ENCODE data around the gene NXPE3. TPM values are rescaled to one million over a fixed set of nuclear protein-coding genes. Genes with fewer than 3 reads are reported as not detected.
A peak's percentile ranks its signal among the peaks of the same experiment; 100 is the strongest.

Gene NXPE3
- total RNA-seq (2013): 9.5 TPM
- polyA plus RNA-seq (10 to 100 TPM; 14.6 to 35.8 (median 19.8) TPM), polyA minus RNA-seq (12.1 and 13.9 TPM in 2 replicates), total RNA-seq (4.2 to 60.5 (median 33.9) reads per million in 11 experiments)

DNA sequence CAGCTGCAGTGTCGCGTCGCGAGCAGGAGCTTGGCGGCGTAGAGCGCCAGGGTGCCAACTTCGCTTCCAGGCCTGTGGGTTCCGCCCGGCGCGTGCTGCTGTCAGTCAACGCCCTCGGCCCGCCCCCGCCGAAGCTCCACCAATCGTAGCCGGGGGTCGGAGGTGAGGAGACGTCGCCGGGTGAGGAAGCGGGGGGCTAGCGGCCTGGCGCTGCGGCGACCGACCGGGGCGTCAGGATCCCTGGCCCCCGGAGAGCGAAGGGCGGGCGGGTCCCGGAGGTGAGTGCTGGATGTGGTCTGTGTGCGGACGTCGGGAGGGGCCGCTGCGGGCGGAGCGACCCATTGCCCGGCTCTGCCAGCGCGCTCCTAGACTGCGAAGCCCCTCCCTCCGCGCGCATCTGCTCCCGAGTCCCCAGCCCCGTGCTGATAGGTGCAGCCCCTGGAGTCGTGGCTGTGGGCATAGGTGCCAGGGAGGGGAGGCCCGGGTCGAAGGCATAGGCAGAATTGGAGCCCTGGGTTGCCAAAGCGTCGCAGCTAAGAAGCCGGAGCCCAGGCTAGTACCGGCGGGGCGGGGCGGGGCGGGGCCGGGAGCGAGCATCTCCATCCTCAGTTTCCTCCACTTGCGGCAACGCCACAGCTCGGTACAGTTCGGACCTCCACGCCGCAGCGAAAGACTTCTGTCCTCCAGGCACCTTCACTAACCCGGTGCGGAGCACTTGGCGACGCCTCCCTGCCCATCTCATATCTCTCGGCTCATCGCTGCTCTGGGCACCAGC lies at the start of gene NXPE3:
Gene NXPE3, plus strand, starts transcription at position 165 of the 775 bp plus-strand sequence. CDS start 6,386 bp downstream, outside the sequence.
- Histone ChIP-seq H3K79me2 (ENCODE audit: insufficient read depth, low read length) (peaks cover 49% of the 10 kb centered on the region), H2AFZ (ENCODE audit: insufficient read depth, low read depth, low read length, poor library complexity, severe bottlenecking) (peak within 1 kb of the TSS; percentile 100), H3K4me1 (ENCODE audit: control insufficient read depth in 1 of 2, insufficient read depth in 2 of 2, low read length in 2 of 2) (peaks cover 40 to 42% of the 10 kb centered on the region in 2 donors), H4K20me1 (ENCODE audit: insufficient read depth, low read length) (no peaks in the 10 kb centered on the region), H3K4me3 (replicated peaks in 1 of 3; ENCODE audit: low read depth in 2 of 3, low read length in 3 of 3) (peak within 1 kb of the TSS; percentile 78 to 94 (median 93)), H3K9me3 (replicated peaks in 1 of 2; ENCODE audit: control insufficient read depth in 1 of 2, insufficient read depth in 1 of 2, low read length in 2 of 2) (no peaks in the 10 kb centered on the region), H3K27me3 (ENCODE audit: control insufficient read depth in 2 of 2, insufficient read depth in 2 of 2, low read length in 2 of 2) (no peaks in the 10 kb centered on the region), H3K4me2 (replicated peaks; ENCODE audit: extremely low read depth, low read length, poor library complexity, severe bottlenecking) (peak within 1 kb of the TSS; percentile 86), H3K9ac (ENCODE audit: insufficient read depth, low read length, poor library complexity, severe bottlenecking) (peak within 1 kb of the TSS; percentile 84), H3K36me3 (replicated peaks in 1 of 2; ENCODE audit: control insufficient read depth in 1 of 2, insufficient read depth in 2 of 2, low read length in 2 of 2) (peaks cover 10 to 17% of the 10 kb centered on the region in 2 donors), H3K27ac (ENCODE audit: low read depth in 1 of 2, low read length in 2 of 2) (peak within 1 kb of the TSS; percentile 41 to 91)
- intact Hi-C loops (cut with micrococcal nuclease): loop anchor here in 1 of 2 donors (5.0 to 10.0 kb wide), 2 partner anchors 52 to 204 kb away; partner anchors contain the start of gene PCNP
- WGBS (ENCODE audit: insufficient coverage): under 1% methylated on average over 78 of the region's 78 CpGs
- H3K9me3 Mint-ChIP-seq: no peaks in the 10 kb centered on the region
- H3K27ac Mint-ChIP-seq: peak within 1 kb of the TSS; percentile 83 to 93 (median 91)
- TF ChIP-seq, protein P1, sequence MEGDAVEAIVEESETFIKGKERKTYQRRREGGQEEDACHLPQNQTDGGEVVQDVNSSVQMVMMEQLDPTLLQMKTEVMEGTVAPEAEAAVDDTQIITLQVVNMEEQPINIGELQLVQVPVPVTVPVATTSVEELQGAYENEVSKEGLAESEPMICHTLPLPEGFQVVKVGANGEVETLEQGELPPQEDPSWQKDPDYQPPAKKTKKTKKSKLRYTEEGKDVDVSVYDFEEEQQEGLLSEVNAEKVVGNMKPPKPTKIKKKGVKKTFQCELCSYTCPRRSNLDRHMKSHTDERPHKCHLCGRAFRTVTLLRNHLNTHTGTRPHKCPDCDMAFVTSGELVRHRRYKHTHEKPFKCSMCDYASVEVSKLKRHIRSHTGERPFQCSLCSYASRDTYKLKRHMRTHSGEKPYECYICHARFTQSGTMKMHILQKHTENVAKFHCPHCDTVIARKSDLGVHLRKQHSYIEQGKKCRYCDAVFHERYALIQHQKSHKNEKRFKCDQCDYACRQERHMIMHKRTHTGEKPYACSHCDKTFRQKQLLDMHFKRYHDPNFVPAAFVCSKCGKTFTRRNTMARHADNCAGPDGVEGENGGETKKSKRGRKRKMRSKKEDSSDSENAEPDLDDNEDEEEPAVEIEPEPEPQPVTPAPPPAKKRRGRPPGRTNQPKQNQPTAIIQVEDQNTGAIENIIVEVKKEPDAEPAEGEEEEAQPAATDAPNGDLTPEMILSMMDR (IDR thresholded peaks at IDR 0.05): no peak
- H3K36me3 Mint-ChIP-seq: peaks cover 14 to 20% of the 10 kb centered on the region in 2 donors
- H3K4me3 Mint-ChIP-seq: peak within 1 kb of the TSS; percentile 89 to 94
- peaks cover 0 to 3% (median 0%) of the 10 kb centered on the region in 3 donors for H3K27me3 Mint-ChIP-seq (ENCODE audit: low read depth in 3 of 3)
- peaks cover 46% of the 10 kb centered on the region for H3K4me1 Mint-ChIP-seq
- peak; percentile 73 to 80 (median 80) for DNase-seq

- Histone ChIP-seq H2AFZ (ENCODE audit: insufficient read depth, low read depth, low read length, poor library complexity, severe bottlenecking) (no peak overlapping the region), H3K4me2 (replicated peaks; ENCODE audit: extremely low read depth, low read length, poor library complexity, severe bottlenecking) (no peak overlapping the region), H3K36me3 (replicated peaks in 1 of 2; ENCODE audit: control insufficient read depth in 1 of 2, insufficient read depth in 2 of 2, low read length in 2 of 2) (peaks cover 35 to 63% of the 10 kb centered on the region in 2 donors), H4K20me1 (ENCODE audit: insufficient read depth, low read length) (no peaks in the 10 kb centered on the region), H3K79me2 (ENCODE audit: insufficient read depth, low read length) (peaks cover 14% of the 10 kb centered on the region), H3K4me1 (ENCODE audit: control insufficient read depth in 1 of 2, insufficient read depth in 2 of 2, low read length in 2 of 2) (peaks cover 10 to 13% of the 10 kb centered on the region in 2 donors), H3K27me3 (ENCODE audit: control insufficient read depth in 2 of 2, insufficient read depth in 2 of 2, low read length in 2 of 2) (no peaks in the 10 kb centered on the region), H3K4me3 (replicated peaks in 1 of 3; ENCODE audit: low read depth in 2 of 3, low read length in 3 of 3) (no peak overlapping the region), H3K9ac (ENCODE audit: insufficient read depth, low read length, poor library complexity, severe bottlenecking) (no peak overlapping the region), H3K27ac (ENCODE audit: low read depth in 1 of 2, low read length in 2 of 2) (peak overlapping the region in 1 of 2 donors; percentile 30), H3K9me3 (replicated peaks in 1 of 2; ENCODE audit: control insufficient read depth in 1 of 2, insufficient read depth in 1 of 2, low read length in 2 of 2) (no peaks in the 10 kb centered on the region)
- no peak for DNase-seq
- WGBS (ENCODE audit: insufficient coverage): no CpG with 5 or more reads among the region's 5 CpGs
- no peak overlapping the region for H3K4me3 Mint-ChIP-seq
- H3K27ac Mint-ChIP-seq: peak overlapping the region in 4 of 7 donors; percentile 20 to 73 (median 70)
- intact Hi-C loops (cut with micrococcal nuclease): loop anchor here in 1 of 2 donors (5.0 kb wide), 1 partner anchor 48 kb away; the partner anchor contains the start of gene NXPE3
- TF ChIP-seq, protein P1 (IDR thresholded peaks at IDR 0.05): no peak
- peaks cover 40 to 65% of the 10 kb centered on the region in 2 donors for H3K36me3 Mint-ChIP-seq
- peaks cover 0 to 6% (median 4%) of the 10 kb centered on the region in 7 donors for H3K9me3 Mint-ChIP-seq
- H3K27me3 Mint-ChIP-seq (ENCODE audit: low read depth in 3 of 3): peaks cover 0 to 2% (median 0%) of the 10 kb centered on the region in 3 donors
- H3K4me1 Mint-ChIP-seq: peaks cover 13% of the 10 kb centered on the region
Measured at GRCh38 chr3:101729586-101729985, 49.4 kb upstream of the NXPE3 start.

All from CD14-positive monocyte (primary cell).